Measurements from ENCODE around the gene BRI3.

The BRI3 gene

DNA sequence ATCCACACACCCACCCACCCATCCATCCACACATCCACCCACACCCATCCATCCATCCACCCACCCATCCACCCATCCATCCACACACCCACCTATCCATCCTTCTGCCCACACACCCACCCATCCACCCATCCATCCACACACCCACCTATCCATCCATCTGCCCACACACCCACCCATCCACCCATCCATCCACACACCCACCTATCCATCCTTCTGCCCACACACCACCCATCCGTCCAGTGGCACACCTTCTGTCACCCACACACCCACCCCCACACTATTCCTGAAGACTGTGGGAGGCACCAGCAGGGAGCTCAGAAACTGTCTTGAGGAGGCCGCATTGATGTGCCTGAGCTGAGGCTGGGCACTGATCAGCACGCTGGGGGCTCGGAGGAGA lies 38.6 kb upstream of the BRI3 start:
- Histone ChIP-seq H3K79me2 (ENCODE audit: insufficient read depth, low read depth) (no peaks in the 10 kb centered on the region), H3K9ac (no peak overlapping the region), H3K36me3 (ENCODE audit: insufficient read depth) (no peaks in the 10 kb centered on the region), H3K27me3 (ENCODE audit: insufficient read depth, low read depth) (no peaks in the 10 kb centered on the region), H4K20me1 (ENCODE audit: insufficient read depth) (no peaks in the 10 kb centered on the region), H3K4me2 (no peak overlapping the region), H2AFZ (ENCODE audit: low read depth) (no peak overlapping the region), H3K4me1 (ENCODE audit: low read depth, poor library complexity, severe bottlenecking) (no peaks in the 10 kb centered on the region), H3K27ac (no peak overlapping the region), H3K4me3 (IDR thresholded peaks at IDR 0.05; ENCODE audit: insufficient read depth, low read depth, low read length) (no peak overlapping the region)
- TF ChIP-seq, protein P1, sequence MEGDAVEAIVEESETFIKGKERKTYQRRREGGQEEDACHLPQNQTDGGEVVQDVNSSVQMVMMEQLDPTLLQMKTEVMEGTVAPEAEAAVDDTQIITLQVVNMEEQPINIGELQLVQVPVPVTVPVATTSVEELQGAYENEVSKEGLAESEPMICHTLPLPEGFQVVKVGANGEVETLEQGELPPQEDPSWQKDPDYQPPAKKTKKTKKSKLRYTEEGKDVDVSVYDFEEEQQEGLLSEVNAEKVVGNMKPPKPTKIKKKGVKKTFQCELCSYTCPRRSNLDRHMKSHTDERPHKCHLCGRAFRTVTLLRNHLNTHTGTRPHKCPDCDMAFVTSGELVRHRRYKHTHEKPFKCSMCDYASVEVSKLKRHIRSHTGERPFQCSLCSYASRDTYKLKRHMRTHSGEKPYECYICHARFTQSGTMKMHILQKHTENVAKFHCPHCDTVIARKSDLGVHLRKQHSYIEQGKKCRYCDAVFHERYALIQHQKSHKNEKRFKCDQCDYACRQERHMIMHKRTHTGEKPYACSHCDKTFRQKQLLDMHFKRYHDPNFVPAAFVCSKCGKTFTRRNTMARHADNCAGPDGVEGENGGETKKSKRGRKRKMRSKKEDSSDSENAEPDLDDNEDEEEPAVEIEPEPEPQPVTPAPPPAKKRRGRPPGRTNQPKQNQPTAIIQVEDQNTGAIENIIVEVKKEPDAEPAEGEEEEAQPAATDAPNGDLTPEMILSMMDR (conservative IDR thresholded peaks at IDR 0.05; ENCODE audit: low read depth, low read length): no peak

GRCh38 chr7:98244871-98245270 lies 36.6 kb upstream of the BRI3 start:
- no peaks in the 10 kb centered on the region for H3K27me3 ChIP-seq (ENCODE audit: insufficient read depth, low read depth)
- peaks cover under 1% of the 10 kb centered on the region for H3K4me1 ChIP-seq (ENCODE audit: low read depth, poor library complexity, severe bottlenecking)
- H3K36me3 ChIP-seq (ENCODE audit: insufficient read depth): no peaks in the 10 kb centered on the region
- no peaks in the 10 kb centered on the region for H3K79me2 ChIP-seq (ENCODE audit: insufficient read depth, low read depth)
- H3K4me3 ChIP-seq (IDR thresholded peaks at IDR 0.05; ENCODE audit: insufficient read depth, low read depth, low read length): no peak overlapping the region
- H3K4me2 ChIP-seq: no peak overlapping the region
- no peaks in the 10 kb centered on the region for H4K20me1 ChIP-seq (ENCODE audit: insufficient read depth)
- TF ChIP-seq, protein P1 (conservative IDR thresholded peaks at IDR 0.05; ENCODE audit: low read depth, low read length): no peak
- H2AFZ ChIP-seq (ENCODE audit: low read depth): no peak overlapping the region
- H3K9ac ChIP-seq: no peak overlapping the region
- no peak overlapping the region for H3K27ac ChIP-seq

GRCh38 chr7:98248156-98248555 lies 33.3 kb upstream of the BRI3 start:
- Histone ChIP-seq H3K79me2 (ENCODE audit: insufficient read depth, low read depth) (peaks cover 9% of the 10 kb centered on the region; the same call in 1 of the 2 replicates), H3K4me3 (IDR thresholded peaks at IDR 0.05; ENCODE audit: insufficient read depth, low read depth, low read length) (no peak overlapping the region), H4K20me1 (ENCODE audit: insufficient read depth) (no peaks in the 10 kb centered on the region), H3K36me3 (ENCODE audit: insufficient read depth) (no peaks in the 10 kb centered on the region), H3K27me3 (ENCODE audit: insufficient read depth, low read depth) (no peaks in the 10 kb centered on the region), H3K9ac (no peak overlapping the region), H3K4me2 (no peak overlapping the region), H3K27ac (no peak overlapping the region), H2AFZ (ENCODE audit: low read depth) (no peak overlapping the region), H3K4me1 (ENCODE audit: low read depth, poor library complexity, severe bottlenecking) (peaks cover 20% of the 10 kb centered on the region)
- TF ChIP-seq, protein P1 (conservative IDR thresholded peaks at IDR 0.05; ENCODE audit: low read depth, low read length): no peak

- peaks cover 14% of the 10 kb centered on the region; the same call in 1 of the 2 replicates for H3K79me2 ChIP-seq (ENCODE audit: insufficient read depth, low read depth)
- no peaks in the 10 kb centered on the region for H3K27me3 ChIP-seq (ENCODE audit: insufficient read depth, low read depth)
- H3K4me2 ChIP-seq: no peak overlapping the region
- H3K4me1 ChIP-seq (ENCODE audit: low read depth, poor library complexity, severe bottlenecking): peaks cover 22% of the 10 kb centered on the region
- H3K9ac ChIP-seq: no peak overlapping the region
- H2AFZ ChIP-seq (ENCODE audit: low read depth): no peak overlapping the region
- TF ChIP-seq, protein P1 (conservative IDR thresholded peaks at IDR 0.05; ENCODE audit: low read depth, low read length): no peak
- no peak overlapping the region for H3K27ac ChIP-seq
- no peak overlapping the region for H3K4me3 ChIP-seq (IDR thresholded peaks at IDR 0.05; ENCODE audit: insufficient read depth, low read depth, low read length)
- no peaks in the 10 kb centered on the region for H3K36me3 ChIP-seq (ENCODE audit: insufficient read depth)
- H4K20me1 ChIP-seq (ENCODE audit: insufficient read depth): no peaks in the 10 kb centered on the region
Observed at GRCh38 chr7:98249106-98249505, 32.4 kb upstream of the BRI3 start.

Data from KMS-11 (cell line).